GOT3 (cell line): ENCODE data around the gene FAM221B.

Source experiments
- DNase-seq: peaks from one replicate; lab custom pipeline; 2025; ENCODE audit warnings: mixed read lengths; lab: John Stamatoyannopoulos, UW

Gene FAM221B

GRCh38 chr9:35847792-35848572 is 19.4 kb upstream of the FAM221B start:
- DNase-seq = no peak

DNA sequence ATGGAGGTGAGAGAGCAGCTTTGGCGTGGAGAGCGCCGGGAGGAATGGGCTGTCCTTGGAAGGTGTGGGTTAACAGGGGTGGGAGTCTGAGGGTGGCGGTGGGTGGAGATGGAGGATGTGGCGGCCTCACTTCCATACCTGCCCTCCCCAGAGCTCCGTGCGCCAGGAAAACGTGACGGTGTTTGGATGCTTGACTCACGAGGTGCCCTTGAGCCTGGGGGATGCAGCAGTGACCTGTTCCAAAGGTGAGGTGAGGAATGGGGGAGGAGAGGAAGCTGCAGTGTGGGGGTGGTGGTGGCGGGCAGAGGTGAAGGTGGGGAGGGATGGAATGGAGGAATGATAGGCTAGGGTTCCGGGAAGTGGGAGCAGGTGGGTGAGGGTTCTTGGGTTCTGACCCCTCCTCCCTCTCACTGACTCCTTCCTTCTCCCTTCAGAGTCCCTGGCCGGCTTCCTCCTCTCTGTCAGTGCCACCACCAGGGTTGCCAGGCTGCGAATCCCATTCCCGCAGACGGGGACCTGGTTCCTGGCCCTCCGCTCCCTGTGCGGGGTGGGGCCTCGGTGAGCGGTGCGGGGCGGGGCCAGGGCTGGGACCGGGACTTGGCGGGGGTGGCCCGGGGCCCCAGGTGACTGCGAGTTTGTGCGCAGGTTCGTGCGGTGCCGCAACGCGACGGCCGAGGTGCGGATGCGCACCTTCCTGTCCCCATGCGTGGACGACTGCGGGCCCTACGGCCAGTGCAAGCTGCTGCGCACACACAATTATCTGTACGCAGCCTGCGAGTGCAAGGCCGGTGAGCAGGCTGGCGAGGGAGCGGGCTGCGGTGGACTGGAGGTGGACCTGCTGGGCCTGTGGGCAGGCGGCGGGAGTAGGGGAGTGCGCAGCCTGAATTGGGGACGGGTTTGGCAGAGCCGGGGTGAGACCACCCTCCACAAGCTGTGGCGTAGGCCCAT is 17.6 kb upstream of the FAM221B start:
- DNase-seq = no peak

GRCh38 chr9:35844628-35845270 is 16.2 kb upstream of the FAM221B start:
- DNase-seq = no peak

- no peak for DNase-seq
Measured at GRCh38 chr9:35842795-35843194, 14.3 kb upstream of the FAM221B start.

GRCh38 chr9:35842020-35842745 is 13.7 kb upstream of the FAM221B start:
- DNase-seq = no peak

DNA sequence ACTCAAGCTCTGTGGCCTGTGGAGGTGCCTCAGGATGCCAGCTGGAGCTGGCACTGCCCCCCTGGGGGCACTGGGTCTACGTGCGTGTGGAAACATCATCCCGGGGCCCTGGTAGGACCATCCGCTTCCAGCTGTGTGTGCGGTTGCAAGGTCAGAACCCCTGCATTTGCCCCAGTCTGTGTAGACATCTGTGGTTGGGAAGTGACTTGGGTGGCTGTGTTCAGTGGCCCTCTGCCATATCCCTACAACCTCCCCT is 13.0 kb upstream of the FAM221B start:
- DNase-seq = no peak

- no peak for DNase-seq
Measured at GRCh38 chr9:35840881-35841644, 12.5 kb upstream of the FAM221B start.

DNA sequence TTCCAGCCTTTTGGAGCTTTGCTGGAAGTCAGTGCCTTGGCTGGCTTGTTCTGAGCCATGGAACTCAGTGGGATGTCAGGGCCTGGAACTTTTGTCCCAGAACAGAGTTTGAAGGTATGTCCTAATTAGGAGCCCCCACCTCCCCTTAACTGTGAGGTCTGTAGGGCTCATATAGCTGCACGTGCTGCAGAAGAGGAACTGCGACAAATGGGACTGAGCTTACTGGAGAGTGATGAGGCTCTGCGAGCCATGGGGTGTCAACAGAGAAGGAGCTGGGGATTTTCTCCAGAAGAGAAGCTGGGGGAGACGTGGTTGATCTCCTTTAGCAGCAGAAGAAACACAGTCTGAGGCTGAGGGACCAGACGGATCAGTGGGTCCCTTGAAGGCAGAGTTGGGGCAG is 11.4 kb upstream of the FAM221B start:
- DNase-seq = no peak

- DNase-seq = no peak
Measured at GRCh38 chr9:35836595-35836994, 8.1 kb upstream of the FAM221B start.

DNA sequence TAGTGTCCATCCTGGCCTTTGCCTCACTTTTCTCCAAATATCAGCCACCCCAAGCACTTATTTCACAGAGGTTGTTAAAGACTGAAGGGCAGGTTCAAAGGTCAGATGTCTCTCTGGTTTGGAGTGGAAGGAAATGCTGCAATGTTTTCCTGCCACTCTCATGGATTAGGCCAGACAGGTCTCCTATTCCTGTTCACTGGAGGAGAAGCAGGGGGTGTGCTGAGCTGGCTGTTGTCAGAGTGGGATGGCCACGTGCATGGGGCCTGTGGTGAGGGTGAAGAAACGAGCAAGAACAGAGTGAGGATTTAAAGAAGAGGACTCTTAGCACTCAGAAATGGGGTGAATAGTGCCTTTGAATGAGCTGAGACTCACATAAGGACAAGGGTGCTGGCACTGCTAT is 7.2 kb upstream of the FAM221B start:
- DNase-seq = no peak

GRCh38 chr9:35835216-35835632 is 6.7 kb upstream of the FAM221B start:
- no peak for DNase-seq

GRCh38 chr9:35834260-35835215 is 6.0 kb upstream of the FAM221B start:
- DNase-seq = no peak

- DNase-seq = no peak
Measured at GRCh38 chr9:35832814-35833213, 4.3 kb upstream of the FAM221B start.

- no peak for DNase-seq
Measured at GRCh38 chr9:35831040-35831439, 2.5 kb upstream of the FAM221B start.

- no peak for DNase-seq
Measured at GRCh38 chr9:35829764-35830096, 1.2 kb upstream of the FAM221B start.

DNA sequence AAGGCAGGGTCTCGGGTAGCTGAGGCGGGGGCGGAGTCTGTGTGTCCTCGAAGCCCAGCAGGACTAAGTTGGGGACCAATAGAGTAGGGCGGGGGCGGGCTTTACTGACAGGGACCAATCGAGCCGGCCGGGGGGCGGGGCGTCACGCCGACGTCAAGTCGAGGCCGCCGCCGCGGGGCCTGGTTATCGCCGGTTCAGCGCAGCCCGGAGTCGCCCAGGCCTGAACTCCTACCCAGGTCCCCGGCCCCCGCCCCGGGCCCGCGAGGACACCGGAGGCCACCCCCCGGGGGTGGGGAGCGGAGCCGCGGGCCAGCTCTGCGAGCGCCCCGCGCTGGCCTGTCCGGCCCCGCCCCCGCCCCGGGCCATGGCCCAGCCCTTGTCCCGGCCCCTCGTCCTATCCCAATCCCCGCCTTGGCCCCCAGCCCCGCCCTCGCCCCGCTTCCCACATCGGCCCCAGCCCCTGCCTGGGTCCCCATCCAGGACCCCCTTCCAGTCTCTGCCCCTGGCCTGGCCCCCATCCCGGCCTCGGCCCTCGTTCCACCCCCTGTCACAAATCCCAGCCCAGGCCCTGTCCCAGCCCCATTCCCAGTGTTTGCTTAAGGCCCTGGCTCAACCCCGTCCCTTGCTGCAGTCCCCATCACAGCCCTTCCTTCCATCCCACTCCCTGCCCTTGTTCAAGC is 692 bp upstream of the FAM221B start, which contains the start of gene TMEM8B:
TMEM8B (plus strand) TSS at position 145 of the 680 bp plus-strand sequence; CDS start at position 365, 220 bp downstream.
- DNase-seq = peak; percentile 24

GRCh38 chr9:35827486-35827885 is 1.0 kb downstream of the FAM221B start:
- no peak for DNase-seq

DNA sequence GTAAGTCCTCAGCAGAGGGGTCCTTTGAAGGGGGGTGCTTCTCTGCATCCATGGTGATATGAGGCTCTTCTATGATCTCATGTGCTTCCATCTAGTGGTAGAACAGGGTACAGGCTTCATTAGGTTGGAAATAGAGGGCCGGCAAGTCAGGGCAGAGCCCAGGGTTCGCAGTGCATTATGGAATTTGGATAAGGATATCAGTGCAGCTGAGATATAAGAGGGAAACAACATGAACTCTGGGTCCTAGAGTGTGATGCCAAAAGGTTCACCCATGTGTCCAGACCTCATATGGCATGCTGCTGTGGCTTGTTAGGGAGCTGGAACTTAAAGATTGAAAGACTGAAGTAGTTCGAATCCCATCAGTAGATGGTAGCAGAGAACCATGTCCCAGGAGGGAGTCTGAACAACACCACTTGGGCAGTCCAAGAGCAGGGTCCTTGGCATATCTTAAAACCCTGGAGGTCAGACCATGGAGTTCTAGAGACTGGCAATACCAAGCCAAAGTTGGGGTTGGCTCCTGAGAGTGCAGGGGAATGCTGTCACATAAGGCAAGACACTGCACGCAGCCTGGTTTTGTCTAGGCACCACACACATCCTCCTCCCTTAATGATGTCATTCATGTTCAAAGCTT is 2.3 kb downstream of the FAM221B start:
- no peak for DNase-seq

GRCh38 chr9:35822926-35823325 is 5.6 kb downstream of the FAM221B start:
- no peak for DNase-seq
